ENCODE results near the gene OSBPL5. TPM values are rescaled to one million over a fixed set of nuclear protein-coding genes. Genes with fewer than 3 reads are reported as not detected.
A peak's percentile ranks its signal among the peaks of the same experiment; 100 is the strongest.

OSBPL5 gene
- total RNA-seq, 1 donor from 2014 or later, result 15.3 TPM

DNA sequence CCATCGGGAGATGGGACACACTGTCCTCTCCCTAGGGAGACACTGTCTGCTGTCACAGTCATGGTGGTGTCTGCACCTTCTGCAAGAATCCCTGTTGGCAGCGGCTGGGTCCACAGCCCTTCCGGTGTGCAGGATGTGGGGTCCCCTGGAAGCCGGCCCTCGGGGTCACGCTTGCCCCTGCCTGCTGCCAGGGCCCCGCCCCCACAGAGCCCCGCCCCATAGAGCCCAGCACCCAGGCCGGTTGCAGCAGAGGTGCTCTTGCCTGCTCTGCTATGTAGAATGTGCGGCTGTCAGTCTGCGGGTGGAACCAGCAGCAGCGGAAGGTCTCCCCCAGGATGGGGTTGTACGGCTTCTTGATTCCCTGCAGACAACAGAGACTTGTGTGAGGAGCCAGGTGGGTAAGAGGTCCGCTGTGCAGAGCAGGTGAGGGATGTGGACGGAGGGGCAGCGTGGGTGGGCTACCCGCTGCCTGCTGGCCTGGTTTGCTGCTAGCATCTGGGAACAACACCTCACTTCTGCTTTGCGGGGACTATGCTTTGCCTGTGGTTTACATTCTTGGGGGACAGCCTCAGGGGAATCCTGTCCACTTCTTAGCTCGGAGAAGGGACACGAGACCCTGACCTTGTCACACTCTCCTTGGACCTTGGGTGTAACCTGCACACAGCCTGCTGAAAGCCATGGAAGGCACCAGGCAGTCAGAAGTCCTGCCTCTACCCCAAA is 63.0 kb downstream of the OSBPL5 start:
- ATAC-seq (ENCODE audit: poor library complexity) (no peak), DNase-seq (peak; percentile 26)
- intact Hi-C loops (cut with DNase I), result no loop called here

DNA sequence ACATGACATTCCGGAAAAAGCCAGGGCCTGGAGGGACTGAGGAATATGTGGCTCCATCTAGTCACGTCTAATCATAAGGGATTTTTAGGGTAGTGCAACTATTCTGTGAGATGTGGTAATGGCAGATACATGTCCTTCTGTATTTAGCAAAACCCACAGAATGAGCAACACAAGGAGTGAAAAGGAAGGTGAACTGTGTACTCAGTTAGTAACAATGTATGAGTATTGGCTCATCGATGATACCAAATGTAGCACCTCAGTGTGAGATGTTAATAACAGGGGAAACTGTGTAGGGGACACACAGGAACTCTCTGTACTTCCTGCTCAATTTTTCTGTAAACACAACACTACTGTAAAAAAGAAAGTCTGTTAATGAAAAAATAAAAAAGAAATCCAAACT is 65.9 kb downstream of the OSBPL5 start:
- ATAC-seq (ENCODE audit: poor library complexity) (no peak), DNase-seq (peak; percentile 4)
- intact Hi-C loops (cut with DNase I), result no loop called here

DNA sequence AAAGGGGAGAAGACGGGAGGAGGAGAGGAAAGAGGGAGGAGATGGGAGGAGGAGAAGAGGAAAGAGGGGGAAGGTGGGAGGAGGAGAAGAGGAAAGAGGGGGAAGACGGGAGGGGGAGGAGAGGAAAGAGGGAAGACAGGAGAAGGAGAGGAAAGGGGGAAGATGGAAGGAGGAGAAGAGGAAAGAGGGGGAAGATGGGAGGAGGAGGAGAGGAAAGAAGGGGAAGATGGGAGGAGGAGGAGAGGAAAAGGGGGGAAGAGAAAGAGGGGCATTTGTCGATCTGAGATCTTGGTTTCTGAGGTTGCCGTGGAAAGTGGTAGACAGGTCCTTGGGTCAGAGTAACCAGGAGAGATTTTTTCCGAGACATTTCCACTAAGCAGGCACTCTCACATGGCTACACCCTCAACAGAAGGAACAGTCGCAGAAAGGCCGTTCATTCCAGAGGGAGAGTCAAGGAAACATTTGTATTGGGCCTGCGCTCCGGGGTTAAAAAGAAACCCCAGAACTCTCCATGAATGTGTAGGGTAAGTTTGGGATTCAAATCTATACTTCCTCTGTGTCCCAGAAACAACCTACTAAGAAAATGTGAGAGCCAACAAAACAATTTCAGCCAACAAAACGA is 68.1 kb downstream of the OSBPL5 start:
- intact Hi-C loops (cut with DNase I), result no loop called here

DNA sequence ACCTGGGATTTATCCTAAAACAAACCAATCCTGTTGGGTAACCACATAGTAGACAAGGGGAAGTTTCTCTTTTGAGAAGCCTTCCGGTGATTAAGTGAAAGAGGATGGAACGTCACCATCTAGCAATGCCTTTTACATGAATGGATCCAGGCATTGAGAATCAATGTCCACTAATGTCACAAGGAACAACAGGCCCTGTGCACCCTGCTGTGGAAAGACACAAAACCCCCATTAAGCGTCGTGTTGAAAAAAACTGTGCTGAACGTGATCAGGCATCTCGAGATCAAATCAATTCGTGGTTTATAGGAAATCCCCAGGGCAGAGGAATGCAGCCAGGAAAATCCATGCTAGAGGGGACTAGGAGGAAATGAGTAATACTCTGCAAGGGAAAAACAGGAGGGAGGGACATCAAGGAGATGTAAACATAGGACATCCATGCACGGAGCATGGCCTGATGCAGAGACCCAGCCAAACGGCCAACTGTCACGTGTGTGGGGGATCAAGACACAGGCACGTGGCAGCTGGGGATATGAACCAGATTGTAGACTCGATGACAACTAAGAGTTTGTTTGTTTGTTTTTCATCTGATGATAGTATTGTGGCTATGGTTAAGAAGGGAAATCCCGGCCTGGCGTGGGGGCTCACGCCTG is 69.3 kb downstream of the OSBPL5 start:
- DNase-seq (peak; percentile 53), ATAC-seq (ENCODE audit: poor library complexity) (peak; percentile 26)
- intact Hi-C loops (cut with DNase I), result no loop called here

More for the DNA sequence above, 68.1 kb downstream of the OSBPL5 start:
- ATAC-seq (ENCODE audit: poor library complexity), result no peak
- DNase-seq, result no peak

DNA sequence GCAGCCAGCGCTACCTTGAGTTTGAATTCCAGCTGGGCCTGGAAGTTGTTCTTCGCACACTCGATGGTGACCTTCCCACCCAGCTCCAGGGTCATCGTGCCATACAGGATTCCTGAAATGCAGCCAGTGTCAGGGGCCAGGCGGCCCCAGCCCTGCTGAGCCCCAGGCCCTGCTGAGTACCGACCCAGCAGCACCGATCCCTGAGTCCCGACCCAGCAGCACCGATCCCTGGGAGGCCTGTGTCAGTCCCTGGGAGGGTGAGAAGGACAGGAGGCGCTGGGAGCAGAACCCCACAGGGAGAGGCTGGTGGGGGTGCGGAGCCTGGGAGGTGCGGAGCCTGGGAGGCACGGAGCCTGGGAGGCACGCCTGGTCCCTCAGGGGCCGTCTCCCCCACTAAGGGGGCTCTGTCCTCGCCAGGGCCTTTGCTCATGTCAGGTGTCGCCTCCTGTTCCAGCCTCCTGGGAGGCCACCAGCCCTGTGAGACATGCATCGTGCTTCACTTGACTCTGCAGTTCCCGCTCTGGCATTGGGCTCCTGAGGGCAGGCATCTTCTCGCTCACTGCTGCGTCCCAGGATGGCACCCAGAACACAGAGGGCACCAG is 70.8 kb downstream of the OSBPL5 start:
- DNase-seq, result peak; percentile 38
- intact Hi-C loops (cut with DNase I), result no loop called here
- no peak for ATAC-seq (ENCODE audit: poor library complexity)

DNA sequence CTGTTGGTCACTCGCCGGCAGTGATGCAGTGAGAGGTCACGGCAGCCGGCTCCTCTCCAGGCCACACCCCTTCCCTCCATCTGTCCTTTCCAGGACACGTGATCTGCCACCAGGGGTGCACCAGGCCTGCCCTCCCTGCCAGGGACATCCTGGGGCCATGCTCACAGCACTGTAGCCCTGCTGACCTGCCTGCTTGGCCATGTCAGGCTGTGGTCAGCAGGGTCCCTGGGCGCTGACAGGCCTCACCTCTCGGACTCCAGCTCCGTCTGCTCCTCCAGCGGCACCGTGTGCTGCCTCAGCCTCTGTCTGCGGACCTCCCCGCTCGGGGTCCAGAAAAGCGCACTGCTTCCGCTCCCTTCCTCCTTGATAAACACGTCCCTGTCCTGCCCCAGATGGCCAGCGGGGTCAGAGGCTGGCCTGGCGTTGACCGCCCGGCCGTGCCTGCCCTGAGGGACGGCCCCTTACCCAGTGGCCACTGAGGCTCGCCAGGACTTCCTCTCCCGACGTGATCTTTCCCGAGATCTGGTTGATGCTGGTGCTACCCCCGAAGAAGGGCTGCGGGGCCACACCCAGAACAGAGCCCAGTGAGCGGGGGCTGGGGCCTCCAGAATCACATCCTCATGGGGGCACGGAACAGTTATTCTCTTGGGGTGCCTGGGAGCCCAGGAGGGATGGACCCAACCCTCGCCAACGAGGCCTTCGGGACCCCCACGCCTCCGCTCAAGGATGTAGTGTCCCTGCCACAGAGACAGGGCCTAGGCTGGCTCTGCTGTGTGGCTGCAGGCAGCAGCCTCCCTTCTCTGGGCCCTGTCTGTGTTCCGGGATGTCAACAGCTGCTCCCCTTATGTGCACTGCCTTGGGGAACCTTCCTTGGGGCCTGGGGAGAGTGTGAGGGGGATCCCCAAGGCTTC is 71.6 kb downstream of the OSBPL5 start:
- intact Hi-C loops (cut with DNase I), result no loop called here
- DNase-seq (peak; percentile 36), ATAC-seq (ENCODE audit: poor library complexity) (peak; percentile 34)

DNA sequence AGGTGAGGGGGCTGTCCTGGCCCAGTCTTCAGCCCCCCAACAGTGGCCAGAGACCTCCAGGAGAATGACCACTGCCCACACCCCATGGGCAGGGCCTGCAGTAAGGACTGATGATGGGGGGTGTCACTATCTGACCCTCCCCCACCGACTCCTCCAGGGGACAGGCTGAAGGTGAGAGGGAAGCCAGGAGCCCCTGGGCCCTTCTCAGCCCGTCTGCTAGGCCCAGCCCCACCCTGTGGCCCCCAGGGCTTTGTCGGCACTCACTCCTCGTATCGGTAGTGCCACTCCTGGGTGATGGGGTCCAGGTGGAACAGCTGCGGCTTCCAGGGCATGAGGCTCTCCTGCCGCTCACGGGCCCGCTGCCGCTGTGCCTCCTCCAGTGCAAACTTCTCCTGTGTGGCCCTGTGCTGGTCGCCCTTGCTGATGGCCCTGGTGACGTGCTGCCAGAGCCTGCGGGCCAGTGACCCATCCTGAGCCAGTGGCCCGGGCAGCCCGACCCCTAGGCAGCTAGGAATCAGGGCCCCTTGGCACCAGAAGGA is 72.4 kb downstream of the OSBPL5 start:
- DNase-seq, result no peak
- ATAC-seq (ENCODE audit: poor library complexity), result no peak
- intact Hi-C loops (cut with DNase I), result no loop called here

DNA sequence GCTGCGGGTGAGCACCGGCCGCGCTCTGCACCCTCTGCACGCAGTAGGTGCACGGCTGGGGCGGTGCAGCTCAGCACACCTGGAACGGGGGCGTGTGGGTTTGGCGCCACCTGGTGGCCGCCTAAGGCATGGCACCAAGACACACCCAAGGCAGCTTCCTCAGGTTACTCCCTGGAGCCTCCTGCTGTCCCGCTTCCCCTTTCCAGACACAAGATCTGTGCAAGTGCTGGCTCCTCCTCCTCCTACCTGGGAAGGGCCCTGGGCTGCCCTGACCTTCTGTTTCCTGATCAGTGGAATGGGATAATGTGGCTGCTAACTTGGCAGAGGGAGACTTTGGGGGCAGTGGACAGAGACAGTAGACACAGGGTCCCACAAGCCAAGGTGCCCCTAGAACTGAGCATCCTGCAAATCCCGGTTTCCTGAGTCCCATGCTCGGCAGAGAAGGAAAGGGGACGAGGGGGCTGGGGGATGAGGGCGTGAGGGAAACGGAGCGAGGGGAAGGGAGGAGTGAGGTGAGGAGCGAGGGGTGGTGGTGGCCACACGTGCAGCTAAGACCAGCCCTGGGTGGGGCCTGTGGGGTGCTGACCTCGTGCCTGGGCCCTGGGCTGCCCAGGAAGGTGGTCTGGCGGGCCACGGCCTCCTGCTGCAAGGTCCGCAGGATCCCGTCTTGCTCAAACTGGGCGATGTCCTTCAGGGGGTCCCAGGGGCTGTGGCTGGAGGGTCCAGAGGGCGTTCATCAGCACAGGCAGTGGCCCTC is 73.1 kb downstream of the OSBPL5 start:
- ATAC-seq (ENCODE audit: poor library complexity) (peak; percentile 80), DNase-seq (peak; percentile 79)
- intact Hi-C loops (cut with DNase I), result loop anchor here (1.0 kb wide), 1 partner anchor 55 kb away; no protein-coding TSS in a partner anchor

DNA sequence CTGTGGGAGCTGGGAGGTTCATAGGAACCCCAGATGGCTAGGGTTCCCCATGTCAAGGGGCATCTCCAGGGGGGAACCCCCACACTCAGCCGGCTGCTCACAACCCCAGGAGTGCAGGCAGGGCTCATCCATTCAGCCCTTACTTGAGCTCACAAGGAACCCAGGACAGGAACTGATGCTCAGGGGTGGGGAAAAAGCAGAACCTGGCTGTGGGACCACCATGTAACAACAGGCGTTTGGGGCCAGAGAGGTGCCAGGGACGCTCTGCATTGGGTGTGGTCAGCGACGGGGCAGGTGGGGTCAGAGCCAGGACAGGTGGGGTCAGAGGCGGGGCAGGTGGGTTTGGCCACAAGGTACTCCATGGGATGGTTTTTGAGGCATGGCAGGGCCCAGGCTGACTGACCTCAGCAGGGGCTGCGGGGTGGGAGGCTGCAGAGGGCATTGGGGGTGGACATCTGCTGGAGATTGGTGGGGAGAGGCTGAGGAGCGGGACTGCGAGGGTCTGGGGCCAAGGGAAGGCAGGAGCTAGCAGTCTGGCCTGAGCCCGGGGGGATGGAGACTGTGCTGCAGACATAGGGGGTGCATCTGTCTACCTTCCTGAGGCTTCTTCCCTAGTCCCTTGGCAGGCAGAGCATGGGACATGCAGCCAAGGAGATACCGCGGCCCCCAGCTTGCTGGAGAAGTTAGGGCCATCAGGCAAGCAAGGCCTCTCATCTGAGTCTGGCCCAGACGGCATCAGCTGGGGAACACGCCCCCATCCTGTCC is 73.8 kb downstream of the OSBPL5 start:
- ATAC-seq (ENCODE audit: poor library complexity), result no peak
- intact Hi-C loops (cut with DNase I), result loop anchor here (1.0 kb wide), 1 partner anchor 54 kb away; no protein-coding TSS in a partner anchor
- DNase-seq, result peak; percentile 39

DNA sequence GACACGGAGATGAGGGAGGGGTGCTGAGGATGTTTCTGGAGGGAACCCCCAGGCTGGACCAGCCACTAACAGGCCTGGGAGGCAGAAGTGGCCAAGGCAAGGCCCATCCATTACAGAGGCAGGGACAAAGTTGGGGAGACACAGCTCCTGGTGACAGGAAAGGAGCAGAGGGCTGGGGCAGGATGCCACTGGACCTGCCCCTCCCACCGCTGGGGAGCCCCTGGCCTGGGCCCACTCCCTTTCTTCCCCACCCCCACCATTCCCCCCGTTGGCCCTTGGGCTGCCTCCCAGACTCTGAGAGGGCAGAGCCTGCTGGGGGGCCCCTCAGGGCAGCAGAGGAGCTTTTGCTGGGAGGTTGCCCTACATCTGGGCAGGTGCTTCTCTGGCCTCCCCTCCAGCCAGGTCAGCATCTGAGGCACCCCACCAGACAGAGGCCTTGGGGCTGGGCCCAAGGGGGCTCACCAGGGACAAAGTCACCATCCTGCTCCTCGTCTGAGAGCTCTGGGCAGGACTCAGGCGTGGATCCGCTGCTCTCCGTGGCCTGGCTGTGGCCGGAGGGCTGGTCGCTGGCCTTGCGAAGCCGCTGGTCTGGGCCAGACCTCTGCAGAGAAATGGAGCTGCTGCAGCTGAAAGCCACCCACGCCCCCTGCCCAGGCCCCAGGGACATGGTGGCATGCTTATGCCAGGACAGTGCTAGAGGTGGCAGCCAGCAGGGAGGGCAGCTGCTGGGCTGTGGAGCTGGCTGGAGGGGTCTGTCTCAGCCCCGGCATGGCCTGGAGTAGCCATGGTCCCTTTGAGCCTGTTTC is 74.8 kb downstream of the OSBPL5 start:
- intact Hi-C loops (cut with DNase I), result no loop called here
- DNase-seq, result peak; percentile 27
- ATAC-seq (ENCODE audit: poor library complexity), result no peak

DNA sequence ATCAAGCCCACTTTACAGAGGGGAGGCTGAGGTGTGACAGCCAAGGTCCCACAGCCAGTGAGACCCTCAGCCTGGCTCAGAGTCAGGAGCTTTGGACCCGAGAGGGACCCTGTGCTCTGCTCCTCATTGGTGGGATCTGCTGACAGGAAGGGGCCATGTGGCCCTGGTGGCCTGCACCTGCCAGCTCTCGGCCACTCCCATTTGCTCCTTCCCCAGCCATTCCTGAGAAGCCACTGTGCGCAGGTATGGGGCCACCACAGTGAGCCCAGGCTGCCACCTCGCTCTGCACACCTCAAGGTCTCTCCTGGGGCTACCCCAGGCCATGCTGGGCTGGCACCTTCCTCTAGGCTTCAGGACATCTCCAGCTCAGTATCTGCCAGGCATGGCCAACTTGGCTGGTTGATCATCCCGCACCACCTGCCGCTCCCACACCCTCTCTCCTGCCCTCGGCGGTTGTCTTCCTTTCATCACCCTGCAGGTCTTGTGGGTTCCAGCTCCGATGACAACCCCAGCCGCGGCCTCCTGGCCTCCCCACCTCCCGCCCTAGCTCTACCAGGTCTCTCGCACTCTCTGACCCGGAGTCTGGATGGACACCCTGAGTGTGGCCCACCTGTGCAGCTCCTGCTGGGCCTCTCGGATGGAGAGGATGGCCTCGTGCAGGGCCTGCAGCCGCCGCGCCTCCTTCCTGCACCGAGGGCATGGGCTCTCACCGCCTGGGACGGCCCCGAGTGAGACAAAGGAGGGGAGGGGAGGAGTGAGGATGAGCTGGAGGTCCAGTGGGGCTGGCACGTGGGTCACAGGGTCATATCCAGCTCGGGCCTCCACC is 75.7 kb downstream of the OSBPL5 start:
- intact Hi-C loops (cut with DNase I), result loop anchor here (5.0 kb wide), 1 partner anchor 37 kb away; no protein-coding TSS in a partner anchor
- ATAC-seq (ENCODE audit: poor library complexity) (no peak), DNase-seq (peak; percentile 30)

DNA sequence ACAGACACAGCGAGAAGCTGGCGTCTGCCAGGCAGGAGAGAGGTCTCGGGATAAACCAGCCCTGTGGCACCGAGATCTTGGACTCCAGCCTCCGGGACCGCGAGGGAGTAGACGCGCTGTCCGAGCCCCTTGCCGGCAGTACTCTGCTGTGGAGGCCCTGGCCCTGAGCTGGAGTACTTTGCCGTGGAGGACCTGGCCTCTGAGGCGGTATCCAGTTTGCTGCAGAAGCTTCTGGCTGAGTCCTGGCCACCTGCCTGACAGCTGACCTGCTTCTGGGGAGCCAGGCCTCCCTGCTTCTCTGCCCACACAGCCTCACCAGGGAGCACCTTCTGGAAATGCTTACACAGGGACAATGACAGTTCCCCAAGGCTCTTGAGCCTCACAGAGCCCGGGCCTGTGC is 76.3 kb downstream of the OSBPL5 start:
- no peak for ATAC-seq (ENCODE audit: poor library complexity)
- DNase-seq, result peak; percentile 38
- intact Hi-C loops (cut with DNase I), result loop anchor here (5.0 kb wide), 1 partner anchor 37 kb away; no protein-coding TSS in a partner anchor

DNA sequence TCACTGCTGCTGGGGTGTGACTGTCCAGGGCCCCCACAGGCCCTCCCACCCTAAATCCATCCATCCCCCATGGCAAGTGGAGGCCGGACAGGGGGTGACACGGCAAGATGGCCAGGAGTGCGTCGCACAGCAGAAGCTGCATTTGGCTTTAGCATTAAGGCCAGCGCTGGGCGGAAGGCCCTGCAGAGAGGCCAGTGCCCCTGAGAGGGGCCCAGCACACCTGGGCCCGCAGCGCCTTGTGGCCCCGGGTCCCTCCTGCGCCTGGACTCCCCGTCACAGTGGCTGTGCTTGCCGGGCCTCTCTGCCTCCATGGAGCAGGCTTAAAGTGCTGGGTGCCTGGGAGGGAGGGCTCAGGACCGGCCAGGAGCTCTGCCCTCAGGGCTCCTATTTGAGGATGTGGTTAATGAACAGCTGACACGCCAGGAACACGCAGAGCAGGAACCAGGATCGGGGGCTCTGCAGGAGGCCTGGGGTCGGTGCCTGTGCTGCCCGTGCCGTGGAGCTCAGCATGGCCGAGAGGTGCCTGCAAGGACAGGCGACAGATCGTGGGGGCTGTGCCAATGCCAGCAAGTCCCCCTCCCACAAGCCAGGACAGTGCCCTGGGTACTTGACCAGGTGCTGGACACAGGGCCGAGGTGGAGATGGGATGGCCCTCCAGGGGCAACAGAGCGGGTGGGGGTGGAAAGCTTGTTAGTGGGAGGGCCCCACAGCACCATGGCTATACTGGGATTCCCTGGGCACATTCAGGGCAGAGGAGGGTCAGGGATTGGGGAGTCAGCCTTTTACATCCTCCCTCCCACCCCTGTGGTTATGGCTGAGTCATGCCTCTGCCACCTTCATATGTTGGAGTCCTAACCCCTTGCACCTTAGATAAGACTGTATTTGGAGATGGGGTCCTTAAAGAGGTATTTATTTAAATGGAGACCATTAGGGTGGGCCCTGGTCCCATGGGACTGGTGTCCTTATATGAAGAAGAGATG is 77.0 kb downstream of the OSBPL5 start:
- peak; percentile 16 for DNase-seq
- intact Hi-C loops (cut with DNase I), result loop anchor here (5.0 kb wide), 1 partner anchor 36 kb away; no protein-coding TSS in a partner anchor
- no peak for ATAC-seq (ENCODE audit: poor library complexity)

DNA sequence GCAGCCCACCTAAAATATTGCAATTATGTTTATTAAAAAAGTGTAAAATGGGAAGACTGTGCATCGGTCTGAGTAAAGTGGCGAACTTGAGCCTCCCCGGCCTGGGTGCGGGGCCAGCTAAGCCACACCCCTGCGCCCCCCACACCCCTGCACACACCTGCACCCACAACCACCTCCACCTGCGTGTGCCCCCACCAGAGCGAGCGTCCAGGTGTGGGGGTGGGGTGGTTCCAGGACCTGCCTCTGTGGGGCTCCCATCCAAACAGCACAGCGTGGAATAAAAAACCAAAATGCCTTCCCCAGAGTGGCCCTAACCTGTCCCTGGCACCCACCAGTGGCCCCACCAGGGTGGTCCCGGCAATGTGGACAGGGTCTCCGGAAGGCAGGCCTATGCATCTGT is 77.7 kb downstream of the OSBPL5 start:
- intact Hi-C loops (cut with DNase I), result loop anchor here (5.0 kb wide), 1 partner anchor 35 kb away; no protein-coding TSS in a partner anchor
- DNase-seq (peak; percentile 31), ATAC-seq (ENCODE audit: poor library complexity) (no peak)

Measured in Right ventricle myocardium superior (tissue), 1 donor.